Type B pancreatic cell (in vitro differentiated cells): ENCODE results near the gene PIK3R4. TPM values are rescaled to one million over a fixed set of nuclear protein-coding genes. Genes with fewer than 3 reads are reported as not detected.

ENCODE experiments used
- DNase-seq: peaks from one replicate; pipeline ENCODE4 v3.0.0; 2021; ENCODE audit warnings: mixed read lengths; ENCODE audit not compliant: unreplicated experiment; ENCODE audit errors: extremely low spot score
- H3K27ac Mint-ChIP-seq: 2 replicates; pipeline ENCODE4 v1.8.0; 2021; ENCODE audit warnings: mild to moderate bottlenecking, mixed read lengths
- H3K27me3 Mint-ChIP-seq: 2 replicates; pipeline ENCODE4 v1.8.0; 2021; ENCODE audit warnings: mixed read lengths
- H3K36me3 Mint-ChIP-seq: 2 replicates; pipeline ENCODE4 v1.8.0; 2021; ENCODE audit warnings: mixed read lengths
- H3K4me1 Mint-ChIP-seq: one replicate; pipeline ENCODE4 v1.8.0; 2021; ENCODE audit warnings: mixed read lengths; ENCODE audit not compliant: unreplicated experiment
- H3K4me3 Mint-ChIP-seq: 2 replicates; pipeline ENCODE4 v1.8.0; 2021; ENCODE audit warnings: mild to moderate bottlenecking, mixed read lengths
- H3K9me3 Mint-ChIP-seq: 2 replicates; pipeline ENCODE4 v1.8.0; 2021; ENCODE audit warnings: mixed read lengths
- total RNA-seq: library from RNA; stranded (reverse); gene quantifications from 2 replicates; pipeline ENCODE4 v1.2.1, GENCODE V29; 2021; ENCODE audit warnings: low replicate concordance
- TF ChIP-seq, protein P1 (sequence below): fragments of 200-600 bp; sonication (generic); conservative IDR thresholded peaks from 2 replicates; pipeline ENCODE4 v1.5.0; 2021; ENCODE audit warnings: antibody characterized with exemption, mild to moderate bottlenecking

Gene PIK3R4
- total RNA-seq, 1 donor from 2014 or later, result 26.0 TPM

DNA sequence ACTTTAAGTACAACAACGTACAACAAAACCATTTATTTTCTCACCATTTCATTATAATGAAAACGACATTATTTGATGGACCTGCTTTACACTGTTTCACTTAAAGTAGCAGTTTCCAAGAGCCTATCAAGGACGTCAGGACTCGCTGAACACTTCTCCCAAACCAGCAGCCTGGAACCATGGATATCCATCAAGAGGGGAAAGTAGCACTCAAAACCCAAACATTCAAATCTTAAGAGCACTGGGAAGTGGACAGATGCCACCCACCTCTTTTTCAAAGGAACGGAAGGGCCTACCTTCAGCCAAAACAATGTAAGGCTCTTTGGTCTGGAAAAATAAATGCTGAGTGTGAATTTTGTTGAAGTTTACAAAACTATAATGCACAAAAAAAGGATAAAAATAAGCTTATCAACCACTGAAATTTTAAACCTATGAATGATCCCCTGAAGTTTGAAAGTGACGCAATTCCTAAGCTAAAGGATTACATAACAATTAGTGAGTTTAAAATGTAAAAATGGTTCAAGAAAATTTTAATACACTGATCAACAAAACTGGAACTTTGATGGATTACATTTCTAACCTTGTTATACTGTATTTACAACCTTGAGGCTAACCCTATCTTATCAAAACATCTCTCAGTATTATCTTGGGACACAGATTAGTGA is 4.6 kb downstream of the PIK3R4 start:
- peaks cover 3% of the 10 kb centered on the region for H3K27me3 Mint-ChIP-seq
- H3K27ac Mint-ChIP-seq, result peak overlapping the region; percentile 17
- H3K9me3 Mint-ChIP-seq, result no peaks in the 10 kb centered on the region
- DNase-seq, result no peak
- H3K4me1 Mint-ChIP-seq, result peaks cover 31% of the 10 kb centered on the region
- H3K4me3 Mint-ChIP-seq, result no peak overlapping the region
- peaks cover 36% of the 10 kb centered on the region for H3K36me3 Mint-ChIP-seq
- TF ChIP-seq, protein P1, sequence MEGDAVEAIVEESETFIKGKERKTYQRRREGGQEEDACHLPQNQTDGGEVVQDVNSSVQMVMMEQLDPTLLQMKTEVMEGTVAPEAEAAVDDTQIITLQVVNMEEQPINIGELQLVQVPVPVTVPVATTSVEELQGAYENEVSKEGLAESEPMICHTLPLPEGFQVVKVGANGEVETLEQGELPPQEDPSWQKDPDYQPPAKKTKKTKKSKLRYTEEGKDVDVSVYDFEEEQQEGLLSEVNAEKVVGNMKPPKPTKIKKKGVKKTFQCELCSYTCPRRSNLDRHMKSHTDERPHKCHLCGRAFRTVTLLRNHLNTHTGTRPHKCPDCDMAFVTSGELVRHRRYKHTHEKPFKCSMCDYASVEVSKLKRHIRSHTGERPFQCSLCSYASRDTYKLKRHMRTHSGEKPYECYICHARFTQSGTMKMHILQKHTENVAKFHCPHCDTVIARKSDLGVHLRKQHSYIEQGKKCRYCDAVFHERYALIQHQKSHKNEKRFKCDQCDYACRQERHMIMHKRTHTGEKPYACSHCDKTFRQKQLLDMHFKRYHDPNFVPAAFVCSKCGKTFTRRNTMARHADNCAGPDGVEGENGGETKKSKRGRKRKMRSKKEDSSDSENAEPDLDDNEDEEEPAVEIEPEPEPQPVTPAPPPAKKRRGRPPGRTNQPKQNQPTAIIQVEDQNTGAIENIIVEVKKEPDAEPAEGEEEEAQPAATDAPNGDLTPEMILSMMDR, result no peak

GRCh38 chr3:130739848-130740247 is 6.8 kb downstream of the PIK3R4 start:
- TF ChIP-seq, protein P1, result no peak
- H3K27ac Mint-ChIP-seq, result no peak overlapping the region
- H3K4me3 Mint-ChIP-seq, result no peak overlapping the region
- H3K9me3 Mint-ChIP-seq, result no peaks in the 10 kb centered on the region
- DNase-seq, result no peak
- H3K27me3 Mint-ChIP-seq, result no peaks in the 10 kb centered on the region
- peaks cover 43% of the 10 kb centered on the region for H3K36me3 Mint-ChIP-seq
- H3K4me1 Mint-ChIP-seq, result peaks cover 27% of the 10 kb centered on the region

DNA sequence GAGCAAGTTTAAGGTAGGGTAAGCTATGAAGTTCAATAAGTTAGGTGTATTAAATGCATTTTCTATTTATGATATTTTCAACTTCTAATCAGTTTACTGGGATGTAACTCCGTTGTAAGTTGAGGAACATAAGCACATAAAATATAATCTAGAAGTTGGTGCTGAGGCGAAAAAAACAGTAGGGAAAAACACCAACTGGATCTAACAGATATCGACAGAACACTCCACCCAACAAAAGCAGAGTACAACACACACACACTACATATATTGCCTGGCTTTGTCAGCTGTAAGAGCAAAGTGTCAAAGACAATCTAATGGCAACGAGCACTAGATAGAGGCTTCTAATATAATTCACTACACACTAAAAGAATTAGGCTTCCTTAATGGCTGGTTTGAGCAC is 8.4 kb downstream of the PIK3R4 start:
- H3K9me3 Mint-ChIP-seq, result no peaks in the 10 kb centered on the region
- no peaks in the 10 kb centered on the region for H3K27me3 Mint-ChIP-seq
- no peak for DNase-seq
- TF ChIP-seq, protein P1, result no peak
- peaks cover 14% of the 10 kb centered on the region for H3K4me1 Mint-ChIP-seq
- H3K36me3 Mint-ChIP-seq, result peaks cover 39% of the 10 kb centered on the region
- no peak overlapping the region for H3K27ac Mint-ChIP-seq
- H3K4me3 Mint-ChIP-seq, result no peak overlapping the region

DNA sequence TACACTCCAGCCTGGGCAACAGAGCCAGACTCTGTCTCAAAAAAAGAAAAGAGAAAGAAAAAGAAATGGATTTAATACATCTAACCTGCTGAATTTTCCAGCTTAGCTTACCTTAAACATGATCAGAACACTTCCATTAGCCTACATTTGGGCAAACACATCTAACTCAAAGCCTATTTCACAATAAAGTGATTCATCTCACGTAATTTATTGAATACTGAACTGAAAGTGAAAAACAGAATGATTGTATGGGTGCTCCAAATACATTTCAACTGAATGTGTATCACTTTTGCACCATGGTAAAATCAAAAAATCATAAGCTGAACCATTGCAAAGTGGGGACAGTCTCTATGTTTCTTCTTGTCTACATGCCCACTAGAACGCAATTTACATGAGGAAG is 9.0 kb downstream of the PIK3R4 start:
- TF ChIP-seq, protein P1, result no peak
- H3K27me3 Mint-ChIP-seq, result no peaks in the 10 kb centered on the region
- H3K4me1 Mint-ChIP-seq, result peaks cover 9% of the 10 kb centered on the region
- H3K4me3 Mint-ChIP-seq, result no peak overlapping the region
- H3K9me3 Mint-ChIP-seq, result no peaks in the 10 kb centered on the region
- no peak overlapping the region for H3K27ac Mint-ChIP-seq
- DNase-seq, result no peak
- H3K36me3 Mint-ChIP-seq, result peaks cover 39% of the 10 kb centered on the region

GRCh38 chr3:130733236-130733875 is 13.3 kb downstream of the PIK3R4 start:
- Mint-ChIP-seq H3K4me3 (no peak overlapping the region), H3K36me3 (peaks cover 23% of the 10 kb centered on the region), H3K27me3 (no peaks in the 10 kb centered on the region), H3K9me3 (no peaks in the 10 kb centered on the region), H3K4me1 (no peaks in the 10 kb centered on the region), H3K27ac (no peak overlapping the region)
- DNase-seq, result no peak
- TF ChIP-seq, protein P1, result no peak
